Measurements from ENCODE around the gene HHLA2.

Gene HHLA2

GRCh38 chr3:108300103-108300849, 3.9 kb downstream of the HHLA2 start:
- DNase-seq = no peak

DNA sequence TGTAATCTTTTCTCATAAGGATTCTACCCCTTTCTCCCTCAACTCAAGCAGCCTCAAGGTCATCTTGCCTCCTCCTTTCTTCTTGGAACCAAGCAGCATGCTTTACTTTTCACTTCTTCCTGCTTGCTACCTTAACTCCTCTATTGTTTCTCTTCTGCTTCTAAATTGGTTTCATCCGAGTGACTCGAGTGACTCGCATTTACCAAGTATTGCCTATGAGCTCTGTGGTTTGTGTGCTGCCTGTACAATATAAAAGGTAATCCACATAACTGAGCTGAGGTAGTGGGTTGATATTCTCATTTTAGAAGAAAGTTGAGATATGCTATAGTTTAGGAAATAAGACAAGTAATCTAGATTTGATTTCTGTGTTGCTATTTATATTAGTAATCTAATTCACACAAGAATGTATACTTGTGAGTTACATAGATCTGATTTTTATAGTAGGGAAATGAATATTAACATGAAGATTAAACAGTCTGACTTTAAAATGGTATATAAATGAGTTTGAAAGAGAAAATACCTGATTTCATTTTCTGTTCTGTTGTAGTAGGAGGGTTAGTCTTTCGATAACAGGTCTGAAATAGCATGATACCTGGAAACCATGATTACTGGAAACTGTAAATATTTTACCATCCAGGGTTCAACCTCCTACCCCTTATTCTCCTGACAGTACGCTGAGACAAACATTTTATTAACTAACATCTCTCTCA, 5.5 kb downstream of the HHLA2 start:
- no peak for DNase-seq

- DNase-seq = no peak
These were observed 6.2 kb downstream of the HHLA2 start for GRCh38 chr3:108302570-108302969.

DNA sequence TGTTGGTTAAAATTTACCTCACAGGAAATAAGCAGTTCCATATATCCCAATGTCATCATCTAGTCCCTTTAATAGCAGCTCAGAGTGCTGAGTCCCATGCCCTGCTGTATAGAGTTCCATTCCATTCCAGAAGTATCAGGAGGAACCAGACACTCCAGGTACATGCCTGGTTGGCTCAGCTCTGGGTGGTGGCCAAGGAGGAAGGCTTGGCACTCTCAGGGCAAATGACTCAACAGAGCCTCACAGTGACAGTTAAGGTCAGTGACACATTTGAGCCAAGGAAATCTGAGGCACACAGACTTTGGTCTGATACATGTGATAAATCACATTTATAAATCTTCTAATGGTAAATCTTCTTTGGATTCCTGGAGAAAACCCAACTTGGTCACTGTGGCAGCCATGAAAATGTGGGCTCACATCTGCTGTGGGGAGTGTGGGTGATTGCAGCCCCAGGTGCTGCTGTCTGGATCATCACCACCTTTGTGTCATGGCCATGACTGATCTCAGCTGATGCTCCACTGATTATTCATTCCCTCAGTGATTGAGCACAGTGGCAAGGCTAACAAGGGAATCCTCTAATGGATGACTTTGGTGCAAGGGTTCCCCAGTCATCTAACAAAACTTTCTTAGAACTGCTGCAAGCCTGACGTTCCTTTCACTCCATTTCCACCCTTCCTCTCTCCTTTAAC, 9.3 kb downstream of the HHLA2 start:
- no peak for DNase-seq

DNA sequence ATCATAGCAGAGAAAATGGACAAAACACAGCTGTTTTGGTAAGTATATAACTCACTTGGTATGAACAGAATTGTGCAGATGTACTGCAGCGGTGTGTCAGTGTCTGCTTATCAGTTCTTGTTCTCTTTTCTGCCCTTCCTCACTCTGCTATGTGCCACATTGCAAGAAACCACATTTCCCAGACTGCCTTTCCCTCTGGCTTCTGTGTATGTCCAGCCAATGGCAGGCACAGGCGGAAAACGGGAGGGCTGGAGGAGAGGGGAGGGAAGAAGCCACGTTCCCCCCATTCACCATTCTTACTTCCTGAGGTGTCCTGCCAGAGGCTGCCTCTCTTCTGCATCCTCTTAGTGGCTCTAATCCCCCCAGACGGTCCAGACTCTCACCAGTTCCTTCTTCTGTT, 15.4 kb downstream of the HHLA2 start:
- DNase-seq = no peak

GRCh38 chr3:108312656-108313055, 16.3 kb downstream of the HHLA2 start:
- DNase-seq = no peak

DNA sequence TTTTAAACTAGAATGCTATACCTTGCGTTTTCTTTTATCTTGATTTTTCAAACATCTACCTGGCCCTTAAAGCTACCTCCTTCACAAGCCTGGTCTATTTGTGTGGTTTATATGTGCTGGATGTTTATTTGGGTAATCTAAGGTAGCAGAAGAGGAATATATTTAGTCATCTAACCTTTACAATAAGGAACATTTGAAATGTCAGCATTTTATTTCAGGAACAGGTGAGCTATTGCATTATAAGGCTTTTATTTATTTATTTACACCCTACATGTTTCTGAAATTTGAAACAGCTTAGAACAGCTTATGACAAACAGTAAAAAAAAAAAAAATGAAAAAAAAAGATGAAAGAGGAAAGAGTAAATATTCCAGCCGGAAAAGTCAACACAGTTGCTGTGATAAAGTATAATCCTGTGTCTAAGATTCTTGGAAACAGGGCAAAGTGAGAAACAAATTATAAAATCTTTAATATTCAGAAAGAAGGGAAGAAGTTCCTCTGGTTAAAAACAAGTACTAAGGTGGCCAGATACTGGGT, 19.5 kb downstream of the HHLA2 start:
- no peak for DNase-seq

GRCh38 chr3:108319428-108320082, 23.2 kb downstream of the HHLA2 start:
- DNase-seq = no peak

DNA sequence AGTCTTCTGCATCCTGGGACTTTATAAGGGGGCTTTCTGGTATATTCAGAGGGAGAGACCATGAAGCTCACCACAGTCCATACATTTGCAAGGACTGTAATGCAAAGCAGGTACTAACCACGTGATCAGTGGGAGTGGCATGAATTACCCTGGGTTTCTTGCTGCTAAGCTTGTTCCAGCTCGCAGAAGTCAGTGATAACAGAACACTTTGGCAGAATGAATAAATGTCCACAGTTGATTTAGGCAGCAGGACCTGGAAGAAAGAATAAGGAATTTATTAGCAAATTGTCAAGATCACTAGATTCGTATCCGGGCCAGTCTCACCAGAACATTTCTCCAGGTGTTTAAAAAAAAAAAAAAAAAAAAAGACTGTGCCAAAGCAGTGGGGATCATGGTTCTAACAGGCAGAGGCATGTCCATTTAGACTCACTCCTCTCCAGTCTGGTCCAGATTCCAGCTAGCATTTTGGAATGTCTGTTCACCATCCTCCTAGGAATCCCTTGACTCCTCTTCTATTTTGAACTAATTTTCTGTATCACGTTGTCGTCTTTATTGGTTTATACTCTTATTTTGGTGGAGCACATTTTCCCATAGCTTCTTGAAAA, 24.5 kb downstream of the HHLA2 start:
- no peak for DNase-seq

DNA sequence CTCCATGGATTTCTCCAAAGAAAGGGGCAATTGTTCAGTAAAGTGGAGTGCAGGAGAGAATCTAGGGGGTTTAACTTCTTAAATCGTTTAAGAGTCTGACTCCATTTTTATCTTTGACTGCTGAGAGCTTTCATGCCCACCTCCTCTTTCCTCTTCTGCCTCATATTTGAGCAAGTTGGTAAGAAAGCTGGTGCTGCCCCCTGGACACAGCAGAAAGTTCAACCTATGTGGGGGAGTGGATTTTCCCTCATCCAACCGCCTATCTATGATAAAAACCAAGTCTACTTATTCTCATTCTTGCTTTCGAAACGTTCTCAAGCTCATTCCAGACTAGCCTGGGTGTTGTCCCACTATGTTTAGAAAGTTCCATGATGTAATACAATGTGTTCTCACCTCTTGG, 26.0 kb downstream of the HHLA2 start:
- no peak for DNase-seq

GRCh38 chr3:108324177-108324576, 27.8 kb downstream of the HHLA2 start:
- no peak for DNase-seq

DNA sequence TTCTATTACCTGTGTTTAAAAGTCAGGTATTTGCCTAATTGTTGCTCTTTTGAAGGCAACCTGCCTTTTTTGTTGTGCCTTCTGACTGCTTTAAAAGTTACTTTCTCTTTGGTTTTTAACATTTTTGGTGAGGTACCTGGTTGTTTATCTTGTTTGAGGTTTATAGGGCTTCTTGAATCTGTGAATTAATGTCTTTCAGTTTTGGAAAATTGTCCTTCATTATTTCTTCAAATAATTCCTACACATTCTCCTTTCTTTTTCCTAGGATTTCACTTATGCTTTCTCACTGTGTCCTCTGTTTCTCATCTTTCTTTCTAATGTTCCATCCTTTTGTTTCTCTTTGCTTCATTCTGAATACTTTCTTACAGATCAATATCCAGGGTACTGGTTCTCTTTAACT, 30.8 kb downstream of the HHLA2 start:
- no peak for DNase-seq

GRCh38 chr3:108328821-108329486, 32.6 kb downstream of the HHLA2 start:
- DNase-seq = no peak

DNA sequence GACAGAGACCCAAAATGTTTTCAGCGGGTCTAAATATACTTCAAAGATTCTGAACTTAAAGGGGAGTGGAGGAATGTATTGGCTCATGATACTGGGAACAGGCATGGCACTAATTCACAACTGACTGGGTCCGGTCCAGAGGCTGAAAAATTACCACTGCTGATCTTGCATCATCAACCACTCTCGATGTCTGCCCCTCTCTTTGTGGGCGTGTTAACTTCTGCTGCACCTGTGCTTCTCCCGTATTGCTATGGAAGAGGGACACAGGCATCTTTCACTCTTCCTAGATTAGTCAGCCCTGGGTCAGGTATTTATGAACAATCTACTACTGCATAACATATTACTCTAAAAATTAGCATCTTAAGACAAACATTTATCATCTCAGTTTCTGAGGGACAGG, 33.2 kb downstream of the HHLA2 start:
- DNase-seq = no peak

DNA sequence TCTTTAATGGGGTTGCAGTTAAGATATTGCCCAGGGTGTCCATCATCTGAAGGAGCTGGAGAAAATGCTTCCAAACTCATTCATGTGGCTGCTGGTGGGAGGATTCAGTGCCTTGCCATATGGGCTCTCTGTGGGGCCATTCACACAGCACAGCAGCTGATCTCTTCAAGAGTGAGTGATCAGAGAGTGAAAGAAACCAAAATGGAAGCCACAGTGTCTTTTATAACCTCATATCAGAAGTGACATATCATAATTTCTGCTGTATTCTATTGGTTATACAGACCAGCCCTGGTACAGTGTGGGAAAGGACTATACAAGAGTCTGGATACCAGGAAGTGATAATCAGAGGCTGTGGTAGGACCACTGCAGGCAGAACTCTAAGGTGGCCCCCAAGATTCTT, 33.6 kb downstream of the HHLA2 start:
- DNase-seq = no peak

GRCh38 chr3:108331792-108332191, 35.4 kb downstream of the HHLA2 start:
- DNase-seq = no peak

DNA sequence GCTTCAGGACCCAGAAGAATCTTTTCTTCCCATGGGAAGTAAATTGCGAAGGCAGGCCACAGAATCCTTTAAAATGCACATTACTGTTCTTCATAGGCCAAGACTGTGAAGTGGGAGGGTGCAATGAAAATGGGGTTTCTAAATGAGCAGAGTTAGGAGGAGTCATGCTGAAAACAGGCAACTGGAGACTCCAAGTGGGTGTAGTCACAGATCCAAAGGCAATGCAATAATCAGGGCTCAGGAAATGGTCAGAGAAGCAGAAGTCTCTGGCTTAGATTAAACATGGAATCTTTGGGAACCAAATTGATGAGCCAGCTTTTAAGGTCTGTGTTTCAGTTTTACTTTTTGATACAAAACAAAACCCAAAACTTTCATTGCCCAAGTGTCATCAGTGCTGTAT, 37.6 kb downstream of the HHLA2 start:
- no peak for DNase-seq

DNA sequence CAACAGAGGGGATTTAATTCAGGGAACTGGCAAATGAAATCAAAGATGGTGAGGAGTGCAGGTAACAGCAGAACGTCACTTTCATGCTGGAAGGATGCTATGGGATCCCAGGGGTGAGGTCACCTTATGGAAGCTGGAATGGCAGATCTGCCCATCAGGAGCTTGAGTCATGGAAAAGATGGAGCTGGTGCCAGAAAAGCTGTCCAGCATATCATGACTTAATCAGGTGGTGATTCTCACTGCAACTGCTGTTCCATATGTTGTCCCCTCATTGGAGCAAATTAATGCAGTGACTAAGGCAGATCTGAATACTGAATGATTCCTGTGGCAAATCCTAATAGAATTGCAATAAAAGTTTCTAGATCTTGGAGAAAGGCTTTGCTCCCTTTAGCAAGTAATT, 38.4 kb downstream of the HHLA2 start:
- DNase-seq = no peak

- DNase-seq = no peak
These were observed 42.7 kb downstream of the HHLA2 start for GRCh38 chr3:108338901-108339545.

DNA sequence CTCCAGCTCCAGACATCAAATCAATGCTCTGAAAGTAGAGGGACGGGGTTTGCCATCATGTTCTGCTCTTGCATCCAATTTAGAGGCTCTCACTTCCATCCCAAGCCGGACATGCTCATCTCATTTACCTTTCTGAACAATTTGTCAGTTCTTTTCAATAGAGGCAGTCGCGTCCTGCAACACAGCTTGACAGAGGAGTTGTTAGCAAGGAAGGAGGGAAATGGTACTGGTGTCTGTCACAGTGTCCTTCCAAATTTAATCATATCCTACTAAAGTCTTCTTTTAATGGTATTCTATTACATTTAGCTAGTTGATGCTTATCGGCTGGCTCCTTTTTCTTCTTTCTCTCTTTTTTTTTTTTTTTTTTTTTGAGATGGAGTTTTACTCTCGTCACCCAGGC, 45.6 kb downstream of the HHLA2 start:
- no peak for DNase-seq

DNA sequence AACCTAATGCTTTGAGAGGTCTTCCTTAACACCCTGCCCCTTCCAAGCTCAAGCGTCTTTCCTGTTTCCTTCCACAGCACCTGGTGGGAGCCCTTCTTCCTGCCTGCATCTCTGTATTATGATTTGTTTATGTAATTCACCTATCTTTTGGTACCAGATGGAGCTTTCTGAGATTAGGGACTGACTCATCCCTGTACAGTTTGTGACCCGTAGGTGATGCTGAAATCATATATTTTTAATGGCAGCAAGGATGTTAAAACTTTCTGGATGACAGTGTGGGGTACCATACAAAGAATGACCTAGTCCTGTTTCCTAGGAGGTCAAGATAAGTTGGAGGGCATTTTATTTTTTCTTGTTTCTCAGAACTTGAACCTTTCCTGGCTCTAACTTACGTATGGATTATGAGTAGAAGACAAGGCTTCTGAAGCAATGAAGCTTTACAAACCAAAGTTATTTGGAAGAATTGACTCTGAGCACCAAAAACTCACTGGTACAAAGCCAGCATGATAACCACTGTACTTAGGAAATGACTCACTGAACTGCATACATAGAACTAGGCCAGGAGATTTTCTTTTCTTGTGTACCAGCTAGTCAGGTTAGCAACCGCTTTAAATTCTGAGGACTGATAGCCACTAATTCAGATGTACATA, 46.6 kb downstream of the HHLA2 start:
- DNase-seq = no peak
